Measurements from ENCODE around the gene SPOCK2.

SPOCK2 gene

DNA sequence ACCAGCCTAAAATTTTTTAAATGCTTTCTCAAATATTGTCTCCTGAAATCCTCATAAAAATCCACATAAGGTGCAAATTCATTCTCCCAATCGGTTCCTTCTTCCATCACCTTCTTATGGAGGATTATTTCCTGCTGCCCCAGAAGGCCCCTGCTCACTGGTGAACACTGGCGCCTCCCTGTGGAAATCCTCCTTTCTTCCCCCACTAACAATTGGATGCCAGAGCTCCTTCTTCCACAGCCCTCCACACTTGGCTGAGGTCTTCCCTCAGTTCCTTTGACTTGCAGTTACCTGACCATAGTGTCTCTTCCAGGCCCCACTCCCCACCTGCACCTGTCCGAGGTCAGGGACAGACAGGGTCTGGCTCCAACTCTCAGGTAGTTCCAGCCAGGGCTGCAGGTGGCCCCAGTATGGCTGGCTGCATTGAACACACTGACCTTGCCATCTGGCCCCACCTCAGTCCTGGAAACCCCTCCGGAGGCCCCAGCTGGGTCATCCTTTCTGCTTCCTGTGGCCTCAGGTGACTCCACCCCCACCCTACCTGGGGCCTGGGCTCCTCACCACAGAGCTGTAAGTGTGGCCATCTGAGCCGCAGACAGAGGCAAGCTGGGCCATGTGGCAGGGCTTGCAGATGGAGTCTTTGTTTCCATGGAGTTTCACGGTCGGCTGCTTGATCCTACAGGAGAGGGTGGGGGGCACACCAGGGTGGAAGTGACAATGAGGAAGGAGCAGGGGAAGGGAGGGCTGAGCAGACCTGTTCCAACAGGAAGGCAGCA is 18.4 kb downstream of the SPOCK2 start:
- no peak for FAIRE-seq

DNA sequence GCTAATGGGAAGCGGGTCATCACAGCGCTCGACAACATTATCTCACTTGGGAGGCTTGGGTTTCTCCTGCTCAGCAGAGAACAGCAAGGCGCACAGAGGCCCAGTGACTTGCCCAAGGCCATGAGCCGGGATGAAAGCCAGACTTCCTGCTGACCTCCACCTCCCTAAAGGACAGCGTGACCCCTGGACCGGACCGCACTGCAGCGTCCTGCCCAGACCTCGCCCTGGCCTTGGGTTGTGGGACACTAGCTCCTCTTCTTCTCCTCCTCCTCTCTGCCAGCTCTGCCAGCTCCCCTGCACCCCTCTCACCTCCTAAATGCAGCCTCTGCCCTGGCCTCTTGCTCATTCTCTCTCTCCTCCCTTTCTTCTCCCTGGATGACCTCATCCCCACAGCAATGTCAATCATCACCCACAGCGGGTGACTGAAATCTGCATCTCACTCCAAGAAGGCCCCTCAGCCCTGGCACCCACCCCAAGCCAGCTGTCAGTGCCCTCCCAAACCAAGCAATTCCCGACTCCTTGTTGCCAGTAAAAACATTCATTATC is 19.4 kb downstream of the SPOCK2 start:
- no peak for FAIRE-seq

DNA sequence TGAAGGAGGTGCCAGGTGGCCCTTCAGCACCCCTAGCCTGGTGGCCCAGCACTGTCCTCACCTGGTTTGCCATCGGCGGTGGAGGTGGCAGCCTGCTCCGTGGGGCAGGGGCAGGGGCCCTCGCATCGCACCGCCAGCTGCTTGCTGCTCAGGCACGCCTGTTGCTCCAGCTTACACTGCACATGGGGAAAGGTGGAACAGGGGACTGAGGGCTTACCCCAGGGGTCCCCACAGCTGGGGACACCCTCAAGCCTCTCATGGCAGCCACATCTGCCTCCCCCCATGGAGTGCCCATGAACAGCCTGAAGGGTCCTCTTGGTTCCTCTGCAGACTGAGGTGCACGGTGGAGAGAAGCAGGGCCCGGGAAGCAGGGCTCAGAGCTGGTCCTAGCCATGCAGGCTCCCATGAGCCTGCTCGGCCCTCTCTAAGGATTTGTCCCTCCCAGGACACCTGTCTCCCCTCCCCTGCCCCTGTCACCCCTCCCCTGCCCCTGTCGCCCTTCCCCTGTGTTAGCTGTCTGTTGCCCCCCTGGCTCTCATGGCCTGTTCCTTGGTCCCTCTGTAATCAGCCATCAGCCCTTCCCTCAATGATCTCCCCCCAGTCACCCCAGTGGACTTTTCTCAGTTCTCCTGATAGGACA is 20.1 kb downstream of the SPOCK2 start:
- FAIRE-seq: no peak

DNA sequence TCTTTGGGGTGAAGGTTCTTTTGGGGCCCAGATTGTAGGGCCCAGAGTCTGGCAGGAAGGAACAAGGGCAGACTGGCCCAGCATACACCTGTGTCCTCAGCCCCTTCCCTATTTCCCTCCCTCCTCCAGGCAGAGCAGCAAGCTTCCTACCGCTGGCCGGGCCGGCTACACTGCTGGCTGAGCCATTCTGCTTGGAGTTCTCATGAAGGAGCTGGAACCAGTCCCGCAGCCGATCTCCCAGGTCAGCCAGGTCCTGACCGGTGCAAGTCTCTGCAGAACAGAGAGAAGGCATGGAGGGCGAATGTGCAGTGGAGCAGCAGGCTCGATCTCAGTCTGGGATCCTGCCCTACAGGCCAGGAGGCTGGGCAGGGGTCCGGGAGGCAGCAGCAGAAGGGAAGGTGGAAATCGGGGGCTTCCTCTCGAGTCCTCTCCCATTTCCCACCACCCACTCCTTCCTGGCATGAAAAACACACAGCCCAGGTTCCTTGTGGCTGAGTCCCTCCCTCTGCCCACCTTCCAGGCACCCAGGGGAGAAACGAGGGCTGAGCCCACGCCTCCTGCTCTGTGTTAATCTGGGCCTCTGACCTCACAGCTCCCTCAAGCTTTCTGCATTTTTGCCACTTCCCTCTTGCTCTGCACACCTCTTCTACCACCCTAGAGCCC is 20.8 kb downstream of the SPOCK2 start:
- no peak for FAIRE-seq

DNA sequence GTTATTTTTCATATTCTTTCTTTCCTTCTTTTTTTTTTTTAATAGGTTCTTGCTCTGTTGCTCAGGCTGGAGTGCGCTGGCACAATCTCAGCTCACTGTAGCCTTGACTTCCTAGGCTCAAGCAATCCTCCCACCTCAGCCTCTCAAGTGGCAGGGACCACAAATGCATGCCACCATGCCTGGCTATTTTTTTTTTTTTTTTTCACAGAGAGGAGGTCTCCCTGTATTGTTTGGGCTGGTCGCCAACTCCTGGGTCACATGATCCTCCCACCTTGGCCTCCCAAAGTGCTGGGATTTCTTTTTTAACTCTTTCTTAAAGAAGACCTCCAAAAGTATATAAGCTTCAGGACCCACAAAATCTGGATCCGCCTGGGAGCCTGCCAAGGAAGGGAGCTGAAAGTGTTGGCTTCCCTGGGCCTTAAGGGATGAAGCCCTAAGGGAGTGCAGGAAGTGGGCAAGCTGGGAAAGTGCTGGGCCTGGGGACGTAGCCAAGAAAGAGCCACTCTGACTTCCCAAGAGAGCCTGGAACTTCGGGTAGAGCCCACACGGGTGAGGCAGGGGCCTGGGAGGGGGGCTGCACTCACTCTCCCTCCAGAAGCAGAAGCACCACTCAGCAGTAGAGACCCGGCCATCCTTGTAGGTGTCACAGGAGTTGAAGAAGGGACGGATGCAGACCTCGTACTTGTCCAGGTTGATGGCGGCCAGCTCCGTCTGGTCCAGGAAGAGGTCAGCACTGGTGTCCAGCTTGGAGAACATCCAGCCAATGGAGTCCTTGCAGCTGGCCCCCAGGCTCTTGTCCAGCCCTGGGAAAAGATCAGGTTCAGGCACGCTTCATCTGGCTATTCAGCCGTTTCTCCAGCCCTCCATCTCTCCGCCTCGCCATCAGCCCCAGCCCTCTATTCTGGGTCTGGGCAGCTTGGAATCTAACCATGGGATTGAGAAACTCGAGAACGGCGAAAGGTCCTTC is 21.8 kb downstream of the SPOCK2 start:
- FAIRE-seq: no peak

DNA sequence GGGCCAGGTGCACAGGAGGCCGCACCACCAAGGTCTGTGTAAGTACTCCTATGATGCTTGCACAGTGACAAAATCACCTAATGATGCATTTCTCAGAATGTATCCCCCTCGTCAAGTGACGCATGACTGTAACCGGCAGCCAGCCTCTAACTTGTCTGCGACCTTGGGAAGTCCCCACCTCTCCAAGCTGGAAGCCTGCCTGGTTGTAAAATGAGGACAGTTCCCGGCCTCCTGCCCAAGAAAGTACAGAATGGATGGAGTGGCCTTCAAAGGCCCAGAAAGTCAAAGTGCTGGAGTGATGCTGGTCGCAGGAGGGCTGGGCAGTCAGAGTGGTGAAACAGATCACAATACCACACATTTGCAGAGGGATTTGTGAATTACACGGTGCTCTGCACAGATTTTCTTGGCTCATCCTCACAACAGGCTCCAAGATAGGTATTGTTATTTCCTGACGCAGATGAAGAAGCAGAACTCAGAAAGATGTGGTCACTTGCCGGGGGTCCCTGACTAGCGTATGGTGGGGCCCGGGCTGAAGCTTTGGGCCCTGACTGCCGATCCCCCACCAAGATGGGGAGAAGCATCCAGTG is 22.8 kb downstream of the SPOCK2 start:
- FAIRE-seq: no peak

DNA sequence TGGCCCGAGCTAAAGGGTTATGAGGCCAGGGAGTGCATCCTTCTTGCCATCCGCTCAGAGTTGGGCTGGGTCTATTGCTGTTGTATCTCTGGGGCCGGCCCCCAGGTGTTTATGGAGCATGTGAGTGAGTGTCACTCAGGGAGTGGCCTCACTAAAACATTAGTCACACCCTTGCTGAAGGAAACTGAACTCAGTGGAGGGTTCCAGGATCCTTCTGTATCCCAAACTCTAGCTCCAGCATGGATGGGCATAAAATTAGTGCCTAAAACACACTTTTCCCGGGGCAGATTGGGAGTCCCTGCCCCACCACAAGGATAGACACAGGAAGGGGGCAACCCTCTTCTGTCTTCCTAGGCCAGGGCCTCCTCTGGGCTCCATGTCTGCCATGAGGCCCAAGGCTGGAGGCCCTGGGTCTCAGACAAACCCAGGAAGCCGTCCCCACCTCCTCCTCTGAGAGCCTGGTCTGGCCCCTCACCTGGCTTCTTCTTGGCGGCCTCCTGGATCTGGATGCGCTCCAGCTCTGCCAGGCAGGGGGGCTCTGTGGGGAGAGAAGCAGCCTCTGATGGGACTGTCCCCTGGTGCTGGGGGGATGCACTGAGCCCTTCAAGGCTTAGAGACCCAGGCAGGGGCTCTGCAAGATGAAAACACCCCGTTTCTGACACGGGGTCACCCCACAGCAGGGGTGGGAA is 24.5 kb downstream of the SPOCK2 start:
- FAIRE-seq: no peak

DNA sequence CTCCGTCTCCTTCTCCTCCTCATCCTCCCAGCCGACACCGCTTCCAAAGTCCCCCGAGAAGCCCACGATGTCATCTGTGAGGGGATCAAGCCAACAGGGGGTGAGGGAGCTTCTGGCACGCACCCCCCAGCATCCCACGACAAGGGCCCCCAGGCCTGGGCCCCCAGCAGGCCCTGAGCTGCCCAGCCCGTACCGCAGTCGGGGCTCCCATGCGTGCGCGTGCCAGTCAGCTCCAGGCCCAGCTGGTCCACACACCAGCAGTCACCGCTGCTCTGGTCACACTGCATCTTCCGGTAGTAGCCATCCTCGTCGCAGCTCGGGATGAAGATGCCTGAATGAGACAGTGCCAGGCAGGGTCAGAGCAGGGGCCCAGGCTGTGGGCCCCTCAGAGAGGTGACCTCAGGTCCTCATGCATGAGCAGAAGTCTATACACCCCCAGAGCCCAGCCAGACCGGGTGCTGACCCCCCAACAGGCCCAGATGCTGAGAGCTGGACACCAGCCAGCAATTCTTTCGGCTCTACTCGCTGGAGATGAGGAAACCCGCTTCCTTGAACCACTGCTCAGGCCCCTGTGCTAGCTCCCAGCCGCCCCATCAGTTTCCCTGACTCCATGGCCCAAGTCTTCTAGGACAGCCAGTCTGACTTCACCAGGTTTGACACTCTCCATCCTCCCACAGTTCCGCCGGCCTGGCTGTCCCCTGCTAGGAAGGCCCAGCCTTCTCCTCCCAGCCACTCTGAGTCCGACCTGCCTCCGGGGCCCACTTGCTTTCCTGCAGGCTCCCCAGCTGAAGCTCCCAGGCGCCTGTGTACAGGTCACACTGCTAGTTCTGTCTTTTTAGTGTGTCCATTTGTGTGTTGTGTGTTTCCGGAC is 25.3 kb downstream of the SPOCK2 start:
- no peak for FAIRE-seq

DNA sequence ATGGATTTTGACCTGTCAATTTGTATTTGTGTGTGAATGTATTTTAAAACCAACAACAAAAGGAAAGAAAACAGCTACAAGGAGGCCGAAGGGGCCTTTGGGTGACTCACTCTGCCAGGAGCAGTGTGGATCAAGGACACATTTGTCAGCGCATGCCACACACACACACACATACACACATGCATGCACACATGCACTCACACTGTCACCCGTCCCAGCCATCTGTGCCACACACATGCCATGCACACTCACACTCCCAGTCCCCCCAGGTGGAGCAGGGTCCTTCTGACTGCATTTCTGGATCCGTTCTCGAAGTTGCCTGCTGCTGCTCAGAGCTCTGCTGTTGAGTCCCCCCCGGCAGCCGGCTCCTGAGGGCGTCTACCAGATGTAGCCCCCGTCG is 26.0 kb downstream of the SPOCK2 start:
- no peak for FAIRE-seq

DNA sequence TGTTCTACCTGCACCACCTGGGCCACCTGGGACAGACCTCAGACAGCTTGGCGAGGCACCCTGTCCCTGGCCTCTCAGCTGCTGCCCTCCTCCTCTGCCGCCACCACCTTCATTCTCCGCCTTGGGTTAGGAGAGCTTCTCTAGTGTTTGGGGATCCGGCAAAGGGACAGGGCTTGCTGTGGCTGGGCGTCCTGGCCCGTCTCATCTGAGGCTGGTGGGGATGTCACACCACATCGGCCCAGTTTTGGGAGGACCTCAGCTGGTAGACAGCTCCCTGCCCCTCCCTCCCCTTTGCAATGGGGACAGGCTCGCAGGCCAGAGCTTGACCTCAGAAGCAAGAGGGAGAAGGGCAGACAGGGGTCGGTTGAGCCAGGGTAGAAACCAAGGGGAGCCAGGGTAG is 26.4 kb downstream of the SPOCK2 start:
- FAIRE-seq: no peak

DNA sequence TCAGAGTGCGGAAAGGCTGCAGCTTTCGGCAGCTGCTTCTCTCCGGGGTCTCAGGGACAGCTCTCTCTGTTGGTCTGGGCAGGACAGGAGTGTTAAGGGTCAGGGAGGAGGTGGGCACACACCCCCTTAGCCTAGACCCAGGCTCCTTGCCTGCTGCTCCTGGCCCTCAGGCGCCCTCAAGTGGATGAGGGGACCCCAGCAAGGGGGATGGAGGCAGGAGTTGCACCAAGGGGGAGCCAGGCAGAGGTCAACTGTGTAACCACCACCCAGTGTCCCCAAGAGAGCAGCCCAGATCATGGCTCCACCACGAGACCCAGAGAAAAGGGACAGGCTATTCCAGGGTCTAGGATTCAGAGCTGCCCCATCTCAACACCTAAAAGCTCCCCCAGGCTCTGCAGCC is 26.9 kb downstream of the SPOCK2 start:
- no peak for FAIRE-seq

DNA sequence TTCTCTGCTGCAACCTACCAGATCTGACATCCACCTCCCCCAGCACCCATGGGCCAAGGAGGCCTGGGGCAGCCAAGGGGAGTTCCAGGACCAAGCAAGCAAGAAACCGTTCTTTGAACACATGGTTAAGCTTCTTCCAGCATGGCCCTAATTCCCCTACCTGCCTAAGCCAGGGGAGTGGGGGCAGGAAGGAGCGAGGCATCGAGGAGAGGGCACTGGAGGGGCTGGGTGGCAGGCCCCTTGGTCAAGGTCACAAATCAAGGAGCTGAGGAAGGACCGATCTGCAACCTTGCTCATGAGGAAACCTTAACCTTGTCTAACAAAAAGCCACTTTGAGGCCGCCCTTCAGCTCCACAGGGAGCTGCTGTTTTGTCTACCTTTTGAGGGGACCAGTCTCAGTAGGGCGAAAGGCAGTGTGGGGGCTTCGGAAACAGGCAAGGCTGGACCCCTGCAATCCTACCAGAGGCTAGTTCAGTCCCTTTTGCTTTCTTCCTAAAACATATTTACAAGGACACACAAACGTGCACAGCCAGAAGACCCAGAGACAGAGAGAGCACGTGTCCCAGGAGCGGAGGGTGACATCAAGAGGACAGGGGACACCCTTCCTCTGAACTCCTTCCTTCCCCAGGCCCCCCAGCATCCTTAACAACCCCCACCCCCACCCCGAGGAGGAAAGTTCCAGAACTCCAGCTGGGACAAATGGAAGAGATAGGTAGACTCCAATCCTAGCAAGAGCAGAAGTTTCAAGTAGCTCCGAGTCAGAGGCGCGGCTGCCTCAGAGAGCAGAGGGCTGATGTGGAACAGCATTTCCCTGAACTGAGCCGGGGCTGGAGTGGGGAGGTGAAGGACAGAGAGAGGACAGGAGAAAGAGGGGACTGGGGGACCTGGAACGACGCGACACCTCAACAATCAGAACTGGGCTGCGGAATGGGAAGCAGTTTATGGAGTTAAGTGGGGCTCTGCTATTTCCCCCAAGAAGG is 28.2 kb downstream of the SPOCK2 start:
- FAIRE-seq: no peak

DNA sequence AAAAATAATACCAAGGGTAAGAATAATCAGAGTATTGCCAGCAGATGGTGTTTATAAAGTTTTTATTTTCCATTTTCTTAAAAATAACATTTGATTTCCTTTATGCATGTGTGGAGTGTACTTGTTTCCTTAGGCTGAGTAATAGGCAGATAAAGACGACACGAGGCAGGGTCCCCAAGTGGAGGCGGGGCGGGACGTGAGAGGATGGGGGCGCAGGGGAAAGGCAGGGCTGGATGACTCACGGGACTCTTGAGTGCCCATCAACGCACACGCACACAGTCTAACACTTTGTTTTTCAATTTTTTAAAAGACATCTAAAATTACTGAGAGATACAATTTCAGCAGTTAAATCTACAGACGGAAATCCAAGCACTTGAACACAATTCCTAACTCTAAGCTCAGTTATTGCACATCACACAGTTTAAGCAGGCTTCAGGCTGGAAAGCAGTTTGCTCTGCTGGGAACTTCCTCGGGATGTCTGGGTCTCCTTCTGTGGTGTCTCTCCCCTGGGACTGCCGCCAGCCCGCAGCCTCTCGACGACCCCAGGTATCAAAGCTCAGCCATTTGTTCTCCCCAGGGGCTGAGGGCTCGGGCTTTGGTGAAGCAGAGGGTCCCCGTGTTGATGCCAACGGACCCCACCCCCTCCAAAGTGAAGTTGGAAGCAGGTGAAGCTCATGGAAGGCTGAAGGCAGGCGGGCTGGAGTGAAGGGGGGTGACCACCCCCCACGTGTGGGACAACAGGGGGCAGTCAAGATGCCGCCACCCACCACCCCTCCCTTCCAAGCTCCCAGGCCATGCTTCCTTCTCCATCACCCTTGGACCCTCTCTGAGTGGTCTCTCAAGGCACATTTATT is 29.1 kb downstream of the SPOCK2 start:
- FAIRE-seq: no peak

DNA sequence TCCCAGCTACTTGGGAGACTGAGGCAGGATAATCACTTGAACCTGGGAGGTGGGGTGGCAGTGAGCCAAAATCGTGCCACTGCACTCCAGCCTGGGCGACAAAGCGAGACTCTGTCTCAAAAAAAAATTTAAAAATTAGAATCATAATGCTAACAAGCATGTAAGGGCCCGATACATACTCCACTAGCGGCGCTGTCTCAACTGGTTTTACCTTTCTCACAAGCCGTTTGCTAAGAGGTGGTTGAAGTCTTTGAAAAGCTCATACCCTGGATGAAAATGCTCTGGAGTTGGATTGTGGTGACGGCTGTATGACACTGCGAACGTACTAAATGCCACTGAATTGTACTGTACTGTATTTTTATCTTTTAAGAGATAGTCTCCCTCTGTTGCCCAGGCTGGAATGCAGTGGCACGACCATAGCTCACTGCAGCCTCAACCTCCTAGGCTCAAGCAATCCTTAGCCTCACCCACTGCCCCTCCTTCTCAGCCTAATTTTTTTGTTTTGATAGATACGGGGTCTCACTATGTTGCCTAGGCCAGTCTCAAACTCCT is 29.9 kb downstream of the SPOCK2 start:
- FAIRE-seq: no peak

DNA sequence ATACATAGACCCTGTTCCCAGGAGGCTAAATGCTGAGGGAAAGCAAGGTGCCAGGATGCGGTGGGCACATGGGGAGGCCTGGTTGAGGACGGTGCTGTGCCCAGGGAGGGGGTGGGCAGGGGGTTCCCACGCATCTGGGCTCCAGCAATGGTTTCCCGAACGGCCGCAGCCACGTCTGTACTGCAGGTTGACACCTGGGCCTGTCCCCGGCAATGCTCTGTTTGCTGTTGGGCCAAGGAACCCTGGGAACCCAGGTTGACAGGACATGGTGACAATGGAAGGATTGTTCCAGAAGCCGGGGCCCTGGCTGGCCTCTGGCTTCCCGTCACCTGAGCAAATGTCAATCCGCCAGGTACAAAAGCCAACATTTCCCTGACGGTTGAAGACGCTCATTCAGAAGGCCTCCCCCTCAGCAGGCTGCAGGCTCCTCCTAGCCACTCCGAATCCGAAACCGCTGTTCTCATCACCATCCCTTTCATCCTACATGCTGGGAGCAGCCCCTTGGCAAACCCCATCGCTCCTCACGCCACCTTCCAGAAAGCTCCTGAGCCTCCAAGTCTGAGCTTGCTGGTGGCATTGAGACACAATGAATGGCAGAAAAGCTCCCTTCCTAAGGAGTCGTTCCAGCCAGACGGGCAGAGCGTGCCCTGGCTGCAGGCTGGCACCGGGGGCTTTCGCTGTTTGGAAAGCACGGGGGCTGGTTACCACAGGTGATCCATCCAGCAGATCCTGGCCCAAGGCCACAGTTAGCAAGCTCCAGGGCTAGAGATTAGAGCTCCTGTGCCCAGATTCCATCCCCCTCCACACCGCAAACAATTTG is 31.2 kb downstream of the SPOCK2 start:
- no peak for FAIRE-seq

DNA sequence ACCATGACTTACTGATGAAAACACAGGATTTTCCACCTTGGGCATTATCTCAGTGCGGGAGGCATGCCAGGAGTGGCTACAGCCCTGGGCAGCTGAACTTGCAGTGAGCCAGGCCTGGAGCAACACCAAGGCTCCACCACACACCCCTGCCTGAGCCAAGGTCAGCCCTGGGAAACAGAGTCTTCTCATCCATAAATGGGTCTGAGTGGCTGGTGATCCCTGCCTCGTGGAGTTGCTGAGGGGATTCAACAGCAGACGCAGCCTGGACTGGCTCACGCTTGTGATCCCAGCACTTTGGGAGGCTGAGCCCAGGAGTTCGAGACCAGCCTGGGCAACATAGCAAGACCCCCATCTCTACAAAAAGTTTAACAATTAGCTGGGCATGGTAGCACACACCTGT is 32.2 kb downstream of the SPOCK2 start:
- no peak for FAIRE-seq

DNA sequence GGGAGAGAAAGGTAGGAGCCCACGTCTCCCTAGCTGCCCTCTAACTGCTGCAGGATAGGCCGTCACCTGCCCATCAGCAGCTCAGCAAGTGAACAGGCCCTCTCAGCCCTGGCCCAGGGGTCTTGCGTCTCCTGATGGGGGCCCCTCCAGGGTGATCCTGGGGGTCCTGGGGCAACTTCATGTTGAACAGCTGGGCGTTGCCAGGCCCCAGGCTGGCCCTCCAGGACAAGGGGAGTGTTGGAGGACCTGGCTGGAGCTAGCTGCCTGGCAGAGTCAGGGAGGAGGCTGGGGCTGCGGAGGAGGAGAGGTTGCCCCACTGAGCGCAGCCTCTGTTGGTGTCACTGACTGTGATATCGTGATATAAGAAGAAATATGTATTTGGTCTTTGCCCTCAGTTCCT is 34.7 kb downstream of the SPOCK2 start:
- FAIRE-seq: no peak

All from G401.6 (cell line).